ENCODE results near the gene FAM241B.

FAM241B gene

DNA sequence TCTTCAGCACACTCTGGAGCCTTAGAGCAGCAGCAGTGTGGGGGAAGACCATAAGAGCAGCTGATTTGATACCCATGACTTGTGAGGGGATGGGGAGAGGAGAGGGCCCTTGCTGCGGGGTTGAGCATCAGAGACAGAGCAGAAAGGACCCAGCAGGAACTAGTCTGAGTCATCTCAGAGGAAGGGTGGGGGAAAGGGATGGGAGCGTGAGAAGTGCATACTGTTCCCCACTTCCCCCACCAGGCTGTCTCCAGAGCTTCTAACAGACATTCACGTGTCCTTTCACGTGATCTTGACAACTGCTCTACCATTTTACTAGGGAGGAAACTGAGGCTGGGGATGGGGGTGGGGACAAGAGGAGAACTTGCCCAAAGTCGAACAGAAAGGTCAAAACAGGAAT lies 38.7 kb downstream of the FAM241B start:
- no peak for DNase-seq

DNA sequence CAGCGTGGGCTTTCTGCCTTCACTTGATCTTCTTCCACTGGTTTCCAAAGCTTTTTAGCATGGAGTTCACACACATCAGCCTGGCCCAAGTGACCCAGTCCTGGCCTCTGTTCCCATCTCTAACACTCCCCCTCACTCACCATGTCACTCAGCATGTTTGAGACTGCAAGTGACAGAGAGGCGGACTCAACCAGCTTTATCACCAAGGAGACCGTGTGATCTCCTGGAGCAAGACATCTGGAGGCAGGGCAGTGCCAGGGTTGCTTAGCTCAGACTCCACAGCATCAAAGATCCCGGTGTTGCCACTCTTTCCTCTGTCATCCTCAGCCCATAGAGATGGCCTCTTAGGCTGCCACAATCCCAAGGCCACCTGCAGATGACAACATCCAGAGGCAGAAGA lies 39.4 kb downstream of the FAM241B start:
- DNase-seq: no peak

- peak; percentile 48 for DNase-seq
Measured at GRCh38 chr10:69673521-69673920, 43.5 kb downstream of the FAM241B start.

DNA sequence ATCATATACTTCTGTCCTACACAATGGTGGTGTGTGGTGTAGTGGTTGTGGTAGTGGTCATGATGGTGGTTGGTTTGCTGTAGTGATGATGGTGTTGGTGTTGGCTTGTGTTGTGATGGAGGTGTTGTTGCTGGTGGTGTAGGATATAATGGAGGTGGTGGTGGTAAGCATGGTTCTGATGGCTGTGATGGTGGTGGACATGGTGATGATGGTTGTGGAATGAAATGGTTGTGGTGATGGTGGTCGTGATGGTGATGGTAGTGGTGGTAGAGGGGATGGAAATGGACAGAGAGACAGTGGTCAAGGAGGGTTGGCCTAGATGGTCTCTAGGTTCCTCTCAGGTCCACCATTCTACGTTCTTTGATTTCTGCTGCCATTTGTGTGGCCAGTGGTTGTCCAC lies 44.7 kb downstream of the FAM241B start:
- DNase-seq: no peak

GRCh38 chr10:69676301-69676700 lies 46.3 kb downstream of the FAM241B start:
- no peak for DNase-seq

GRCh38 chr10:69677985-69678654 lies 48.1 kb downstream of the FAM241B start:
- peak; percentile 56 for DNase-seq

DNA sequence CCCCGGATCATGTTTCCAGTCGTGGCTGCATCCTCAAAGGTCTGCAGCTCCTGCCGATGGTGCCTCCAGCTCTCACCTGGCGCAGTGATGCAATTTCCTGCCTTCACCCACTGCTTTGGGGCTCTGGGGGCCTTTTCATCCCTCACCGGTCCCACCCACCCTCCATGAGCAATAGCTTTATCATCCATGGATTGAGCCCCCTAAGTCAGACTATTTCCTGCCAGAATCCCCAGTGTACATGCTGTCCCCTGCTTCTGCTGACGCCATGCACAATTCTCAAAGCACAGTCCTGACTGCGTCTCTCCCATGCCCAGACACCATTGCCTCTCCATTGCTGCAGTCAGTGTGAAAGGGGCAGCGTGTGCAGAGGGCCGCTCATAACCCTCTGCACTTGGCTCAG lies 49.7 kb downstream of the FAM241B start:
- DNase-seq: no peak

DNA sequence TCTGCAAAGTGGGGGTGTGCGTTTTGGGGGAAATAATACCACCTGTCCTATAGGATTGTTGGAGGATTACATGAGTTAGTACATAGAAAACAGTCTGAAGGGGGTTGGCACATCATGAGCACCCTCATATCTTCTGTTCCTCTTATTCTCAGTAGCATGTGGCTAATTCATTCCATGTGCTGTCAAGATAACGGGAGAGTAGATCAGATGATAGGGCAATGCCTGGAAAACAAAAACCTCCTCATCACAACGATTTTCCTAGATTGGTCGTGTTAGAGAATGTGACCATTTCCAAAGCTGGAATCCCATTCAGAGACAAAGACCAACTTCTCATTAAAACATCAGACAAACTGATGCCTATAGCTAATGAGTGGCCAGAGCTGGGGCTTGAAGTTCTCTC lies 50.6 kb downstream of the FAM241B start:
- DNase-seq: no peak

DNA sequence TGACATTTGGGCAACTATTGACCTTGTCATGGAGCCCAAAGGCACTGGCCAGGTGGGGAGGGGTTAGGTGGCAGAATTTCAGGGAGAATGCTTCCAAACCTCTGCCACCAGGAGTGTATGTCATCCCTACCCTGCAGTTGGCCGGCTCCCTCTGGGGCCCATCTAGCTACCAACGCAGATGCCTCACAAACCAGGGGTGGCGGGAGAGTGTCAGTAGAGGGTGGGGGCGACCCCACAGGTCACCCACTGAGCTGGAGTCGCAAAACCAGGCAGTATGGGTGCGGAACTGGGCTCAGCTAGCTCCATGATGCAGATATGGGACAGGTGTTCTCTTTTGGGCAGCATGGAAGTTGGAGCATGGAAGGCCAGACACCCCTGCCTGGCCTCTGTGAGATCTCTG lies 51.4 kb downstream of the FAM241B start:
- no peak for DNase-seq

GRCh38 chr10:69682955-69683474 lies 53.0 kb downstream of the FAM241B start:
- no peak for DNase-seq
